OCI-LY7 (cell line): ENCODE data around the gene PSMF1.

Experiments
- CTCF ChIP-seq: fragments of 200-600 bp; sonication (generic); conservative IDR thresholded peaks from 2 replicates; pipeline ENCODE4 v1.5.1; 2014; ENCODE audit warnings: mild to moderate bottlenecking, antibody characterized with exemption, low read length, moderate library complexity, mixed read lengths
- EZH2phosphoT487 ChIP-seq: fragments of 200-600 bp; sonication (generic); IDR thresholded peaks from 2 replicates; pipeline ENCODE4 v1.6.1; 2018; ENCODE audit warnings: low read depth, borderline replicate concordance, mild to moderate bottlenecking, mixed run types, antibody characterized with exemption, low read length, moderate library complexity, mixed read lengths

- TF ChIP-seq CTCF (no peak), EZH2phosphoT487 (no peak)
Observed at GRCh38 chr20:1102016-1102415, 16.4 kb upstream of the PSMF1 start.
